NCI-H446 treated with DMSO at 0.1 percent for 48 hours (cell line): ENCODE measurements around the gene RNF208.
A peak's percentile ranks its signal among the peaks of the same experiment; 100 is the strongest.
"Not testable (repeated sequence)": the region's sequence is repeated elsewhere in the genome, so short reads cannot be mapped to it uniquely, and the experiment has no call there.

Experiments used
- DNase-seq: peaks from one replicate; lab custom pipeline; 2025; lab: John Stamatoyannopoulos, UW

Gene RNF208

GRCh38 chr9:137222190-137223077, at the start of gene RNF208:
Gene RNF208, minus strand, starts transcription at chr9:137222240. Its CDS starts 1,028 bp downstream, at chr9:137221212.
- no peak for DNase-seq

- no peak for DNase-seq
Measured at GRCh38 chr9:137271696-137272076, 49.6 kb upstream of the RNF208 start.

GRCh38 chr9:137270929-137271695, 49.1 kb upstream of the RNF208 start:
- no peak for DNase-seq

GRCh38 chr9:137269231-137269772, 47.3 kb upstream of the RNF208 start:
- no peak for DNase-seq

GRCh38 chr9:137268538-137269201, 46.6 kb upstream of the RNF208 start:
- DNase-seq, result no peak

GRCh38 chr9:137267933-137268355, 45.9 kb upstream of the RNF208 start:
- no peak for DNase-seq

- DNase-seq, result no peak
Measured at GRCh38 chr9:137266585-137267453, 44.8 kb upstream of the RNF208 start.

GRCh38 chr9:137266162-137266527, 44.1 kb upstream of the RNF208 start:
- no peak for DNase-seq

- no peak for DNase-seq
Measured at GRCh38 chr9:137265496-137266161, 43.6 kb upstream of the RNF208 start.

- DNase-seq, result no peak
Measured at GRCh38 chr9:137264067-137264466, 42.0 kb upstream of the RNF208 start.

- DNase-seq, result no peak
Measured at GRCh38 chr9:137263506-137263905, 41.5 kb upstream of the RNF208 start.

- DNase-seq, result no peak
Measured at GRCh38 chr9:137262909-137263285, 40.9 kb upstream of the RNF208 start.

- not testable (repeated sequence) for DNase-seq
Measured at GRCh38 chr9:137262173-137262908, 40.3 kb upstream of the RNF208 start.

GRCh38 chr9:137256856-137257255, 34.8 kb upstream of the RNF208 start:
- no peak for DNase-seq

GRCh38 chr9:137256362-137256761, 34.3 kb upstream of the RNF208 start:
- no peak for DNase-seq

GRCh38 chr9:137255448-137256114, 33.5 kb upstream of the RNF208 start:
- DNase-seq, result no peak

GRCh38 chr9:137254624-137255447, 32.8 kb upstream of the RNF208 start, which contains the start of gene NELFB:
Gene NELFB, plus strand, starts transcription at chr9:137255327.
- DNase-seq, result peak; percentile 33
